Stimulated activated CD4-positive, alpha-beta T cell treated with anti-CD3 and anti-CD28 coated beads, Interleukin-1b, Interleukin-23, amount 100 ng/mL, for 24 hours (primary cell): ENCODE measurements around the gene DOCK4.

Experiments used
- DNase-seq, 4 experiments: peaks; one replicate each; pipeline ENCODE4 v3.0.0-alpha.2; 2020; ENCODE audit warnings: low read depth in 4 of 4, low spot score in 1 of 4

Gene DOCK4

GRCh38 chr7:111784296-111784695 is 421.9 kb downstream of the DOCK4 start:
- DNase-seq = no peak

- no peak for DNase-seq
Measured at GRCh38 chr7:111783854-111784253, 422.3 kb downstream of the DOCK4 start.

GRCh38 chr7:111780527-111780926 is 425.7 kb downstream of the DOCK4 start:
- DNase-seq = no peak

GRCh38 chr7:111775206-111775605 is 431.0 kb downstream of the DOCK4 start:
- no peak for DNase-seq

GRCh38 chr7:111772716-111773115 is 433.5 kb downstream of the DOCK4 start:
- no peak for DNase-seq

- no peak for DNase-seq
Measured at GRCh38 chr7:111771638-111772037, 434.6 kb downstream of the DOCK4 start.

- no peak for DNase-seq
Measured at GRCh38 chr7:111770116-111770515, 436.1 kb downstream of the DOCK4 start.

GRCh38 chr7:111765751-111766643 is 440.2 kb downstream of the DOCK4 start:
- no peak for DNase-seq

- no peak for DNase-seq
Measured at GRCh38 chr7:111763221-111763801, 442.9 kb downstream of the DOCK4 start.

GRCh38 chr7:111762799-111763198 is 443.4 kb downstream of the DOCK4 start:
- no peak for DNase-seq

GRCh38 chr7:111762211-111762610 is 444.0 kb downstream of the DOCK4 start:
- DNase-seq = no peak

- no peak for DNase-seq
Measured at GRCh38 chr7:111760043-111760442, 446.2 kb downstream of the DOCK4 start.

- DNase-seq = no peak
Measured at GRCh38 chr7:111758332-111758731, 447.9 kb downstream of the DOCK4 start.

- DNase-seq = no peak
Measured at GRCh38 chr7:111756687-111757178, 449.5 kb downstream of the DOCK4 start.

GRCh38 chr7:111755383-111755782 is 450.8 kb downstream of the DOCK4 start:
- no peak for DNase-seq

GRCh38 chr7:111753968-111754367 is 452.2 kb downstream of the DOCK4 start:
- no peak for DNase-seq

GRCh38 chr7:111752022-111752582 is 454.1 kb downstream of the DOCK4 start:
- DNase-seq = peak; percentile 28 to 42 (median 33)

- DNase-seq = no peak
Measured at GRCh38 chr7:111750878-111751277, 455.3 kb downstream of the DOCK4 start.

- DNase-seq = no peak
Measured at GRCh38 chr7:111750228-111750627, 456.0 kb downstream of the DOCK4 start.

- DNase-seq = no peak
Measured at GRCh38 chr7:111749625-111750024, 456.6 kb downstream of the DOCK4 start.

- DNase-seq = no peak
Measured at GRCh38 chr7:111747718-111748117, 458.5 kb downstream of the DOCK4 start.

- DNase-seq = no peak
Measured at GRCh38 chr7:111746950-111747349, 459.2 kb downstream of the DOCK4 start.
